CD4-positive, alpha-beta T cell treated with Interleukin-1 beta for 1 hour (primary cell): ENCODE results near the gene CCDC90B.

Experiments used
- DNase-seq, 2 donors: peaks; one replicate each; pipeline ENCODE4 v3.0.0-alpha.2; 2020 to 2022

The CCDC90B gene

GRCh38 chr11:83222499-83222898 lies 63.7 kb downstream of the CCDC90B start:
- no peak for DNase-seq

DNA sequence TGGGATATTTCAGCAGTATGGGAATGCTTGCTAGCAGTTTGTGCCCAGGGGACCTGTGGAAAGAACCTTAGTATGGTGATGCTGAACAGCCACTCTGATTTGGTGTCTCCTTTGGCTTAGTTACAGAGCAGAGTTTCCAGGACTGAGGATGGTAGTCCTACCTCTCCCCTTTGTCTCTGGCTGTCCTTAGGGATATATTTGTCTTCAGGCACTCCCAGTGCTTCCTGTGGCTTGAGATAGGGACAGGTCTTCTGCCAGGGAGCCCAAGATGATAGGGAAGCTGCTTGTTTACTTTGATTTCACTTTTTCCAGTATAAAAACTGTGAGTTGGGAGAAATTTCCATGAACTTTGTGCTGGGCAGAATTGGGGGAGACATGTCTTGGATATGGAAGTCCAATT lies 64.5 kb downstream of the CCDC90B start:
- DNase-seq, result no peak

- DNase-seq, result no peak
Observed at GRCh38 chr11:83220260-83220659, 65.9 kb downstream of the CCDC90B start.

DNA sequence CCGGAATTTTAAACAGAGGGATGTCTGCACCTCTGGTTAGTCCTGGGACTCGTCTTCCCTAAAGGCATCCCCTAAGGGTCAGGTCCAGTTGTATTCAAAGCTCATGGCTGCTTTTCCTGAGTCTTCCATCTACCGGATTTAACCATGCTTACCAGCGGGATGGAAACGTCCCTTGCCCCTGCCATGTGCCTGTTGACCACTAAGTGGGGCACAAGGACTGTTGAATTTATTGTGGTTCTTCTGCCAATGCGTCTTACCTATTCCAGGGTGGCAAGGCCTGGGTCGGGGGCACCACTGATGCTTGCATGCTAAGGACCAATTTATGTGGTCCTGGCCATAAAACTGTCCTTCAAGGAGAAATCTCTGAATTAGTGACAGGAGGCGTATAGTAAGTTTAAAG lies 67.1 kb downstream of the CCDC90B start:
- no peak for DNase-seq
